K562 (cell line): ENCODE results near the gene CPED1. TPM values are rescaled to one million over a fixed set of nuclear protein-coding genes. Genes with fewer than 3 reads are reported as not detected.

ENCODE experiments used
- CGGBP1 ChIP-seq: fragments of 250-450 bp; sonication (Bioruptor Pico); IDR thresholded peaks from 2 replicates; pipeline ENCODE4 v1.9.0; 2021; ENCODE audit warnings: mild to moderate bottlenecking
- CHD7 ChIP-seq: fragments of 200-600 bp; sonication (generic); IDR thresholded peaks from one replicate; pipeline ENCODE4 v1.6.1; 2012; ENCODE audit warnings: mild to moderate bottlenecking, low read depth, low read length, inconsistent platforms
- ESRRB ChIP-seq: fragments of 250-450 bp; sonication (Bioruptor Pico); IDR thresholded peaks from 2 replicates; pipeline ENCODE4 v1.5.0; 2020; ENCODE audit warnings: mild to moderate bottlenecking, moderate library complexity, borderline replicate concordance
- ETV6 ChIP-seq, 3 experiments: fragments of 150-350 bp in 1 of 3; sonication (generic) in 1 of 3; formaldehyde crosslinking in 1 of 3; IDR thresholded peaks; 2 replicates each; pipeline versions ENCODE4 v1.6.1 to v1.8.0; 2014 to 2022; ENCODE audit warnings: borderline replicate concordance in 2 of 3, low read depth in 2 of 3, antibody characterized with exemption in 1 of 3, low read length in 1 of 3, mild to moderate bottlenecking in 1 of 3, missing genetic modification reagents in 1 of 3
- FOXP1 ChIP-seq: sonication (generic); formaldehyde crosslinking; IDR thresholded peaks from 2 replicates; pipeline ENCODE4 v1.8.0; 2022; ENCODE audit warnings: mild to moderate bottlenecking, missing genetic modification reagents
- HOMEZ ChIP-seq: fragments of 250-450 bp; sonication (Bioruptor Pico); IDR thresholded peaks from 2 replicates; pipeline ENCODE4 v1.4.0; 2020; ENCODE audit warnings: mild to moderate bottlenecking, moderate library complexity
- JUND ChIP-seq, 2 experiments: IDR thresholded peaks; 2 replicates in 1 of 2; 3 replicates in 1 of 2; pipeline ENCODE4 v1.6.1; 2011; ENCODE audit warnings: borderline replicate concordance in 2 of 2, low read depth in 2 of 2, low read length in 2 of 2, improper control_type of control experiment in 1 of 2, missing biosample characterization in 1 of 2, missing genetic modification characterization in 1 of 2, missing genetic modification reagents in 1 of 2
- LARP7 ChIP-seq: fragments of 450-650 bp; IDR thresholded peaks from 2 replicates; pipeline ENCODE4 v1.6.1; 2016
- LCOR ChIP-seq: sonication (generic); formaldehyde crosslinking; IDR thresholded peaks from 2 replicates; pipeline ENCODE4 v1.8.0; 2022; ENCODE audit warnings: mild to moderate bottlenecking, missing genetic modification reagents
- MAFG ChIP-seq: fragments of 450-650 bp; conservative IDR thresholded peaks from 2 replicates; pipeline ENCODE4 v1.6.1; 2016; ENCODE audit warnings: missing genetic modification characterization, missing compliant biosample characterization
- XRCC4 ChIP-seq: IDR thresholded peaks from one replicate; pipeline ENCODE4 v1.6.1; 2011; ENCODE audit not compliant: insufficient read depth, insufficient read length; ENCODE audit errors: extremely low read depth
- ZC3H4 ChIP-seq: sonication (generic); formaldehyde crosslinking; IDR thresholded peaks from 2 replicates; pipeline ENCODE4 v1.9.0; 2021; ENCODE audit warnings: missing genetic modification reagents, borderline replicate concordance
- ZNF165 ChIP-seq: fragments of 250-450 bp; sonication (Bioruptor Pico); IDR thresholded peaks from 2 replicates; pipeline ENCODE4 v1.4.0; 2020; ENCODE audit warnings: borderline replicate concordance
- polyA plus RNA-seq, 8 experiments: library from polyadenylated mRNA; depleted of rRNA in 4 of 8; stranded (reverse) in 5 of 8; unstranded in 3 of 8; fragments of >200 nt; fragmentation: Nextera tagmentation in 2 of 8; fragmentation: Illumina TruSeq in 1 of 8; extraction: Ambion mirVana in 2 of 8; extraction: Trizol in 1 of 8; gene quantifications; 2 replicates each; pipeline versions ENCODE4 v1.2.1 to v1.2.3, GENCODE V29; 2011 to 2014; ENCODE audit warnings: inconsistent platforms in 1 of 8, missing spikeins in 1 of 8
- total RNA-seq, 7 experiments: library from RNA; depleted of rRNA in 6 of 7; stranded (reverse); fragments of >200 nt in 6 of 7; fragmentation: Illumina TruSeq in 2 of 7; extraction: Trizol in 2 of 7; gene quantifications; 2 replicates each; pipeline versions ENCODE4 v1.2.1 to v1.2.3, GENCODE V29; 2011 to 2021; ENCODE audit warnings: low replicate concordance in 1 of 7

CPED1 gene
- total and polyA plus RNA-seq, 9 of the 15 experiments (the other 6 are each of a cell fraction or from before 2014, with no cell fraction given), result 195 to 393 (median 290) TPM

- TF ChIP-seq CHD7 (no peak), LCOR (CRISPR knock-in tag) (no peak), ETV6 (IDR thresholded peaks at IDR 0.05; ENCODE audit: borderline replicate concordance in 1 of 2, low read depth in 2 of 2, low read length in 1 of 2) (no peak), ETV6 (CRISPR knock-in tag; IDR thresholded peaks at IDR 0.05; ENCODE audit: borderline replicate concordance) (no peak), LARP7 (no peak), JUND (IDR thresholded peaks at IDR 0.05; ENCODE audit: borderline replicate concordance, low read depth, low read length) (peak; percentile 93), JUND (tag; IDR thresholded peaks at IDR 0.05; ENCODE audit: borderline replicate concordance, low read depth, low read length) (peak; percentile 95), HOMEZ (no peak), CGGBP1 (CRISPR knock-in tag) (no peak), XRCC4 (no peak), ESRRB (CRISPR knock-in tag) (no peak), FOXP1 (no peak), MAFG (tag) (peak; percentile 92), ZNF165 (no peak), ZC3H4 (no peak)
Measured at GRCh38 chr7:121278120-121279021, 289.9 kb downstream of the CPED1 start (continued).
